OCI-LY7 (cell line): ENCODE data around the gene NUP62. TPM values are rescaled to one million over a fixed set of nuclear protein-coding genes. Genes with fewer than 3 reads are reported as not detected.

Experiments used
- BruUV-seq: library from RNA; stranded (reverse); fragments of 400-500 nt; replicated peaks from 2 replicates; lab custom pipeline; 2021; lab: Mats Ljungman, UMichigan
- CTCF ChIA-PET: fragments of 300-600 bp; sonication (Branson Sonifier 250); formaldehyde crosslinking; loops from one replicate; lab custom pipeline; 2022; ENCODE audit warnings: antibody characterized with exemption; ENCODE audit not compliant: unreplicated experiment; lab: Charles Lee
- POLR2A ChIA-PET: fragments of 300-600 bp; sonication (Branson Sonifier 250); formaldehyde crosslinking; loops from one replicate; lab custom pipeline; 2022; ENCODE audit warnings: antibody characterized with exemption; lab: Charles Lee
- DNase-seq: peaks from one replicate; pipeline ENCODE4 v3.0.0-alpha.2; 2015; ENCODE audit warnings: low spot score
- H2AFZ ChIP-seq: fragments of 200-600 bp; sonication (generic), shearing (Covaris generic); 2 replicates; pipeline ENCODE4 v1.6.1; 2014; ENCODE audit warnings: mild to moderate bottlenecking, antibody characterized with exemption, low read length, moderate library complexity
- H3K27ac ChIP-seq: fragments of 200-600 bp; sonication (generic); 2 replicates; pipeline ENCODE4 v1.5.1; 2014; ENCODE audit warnings: mixed run types, low read depth, mild to moderate bottlenecking, moderate library complexity, low read length, inconsistent platforms; ENCODE audit not compliant: poor library complexity, severe bottlenecking
- H3K36me3 ChIP-seq: fragments of 200-600 bp; sonication (generic); 2 replicates; pipeline ENCODE4 v1.6.1; 2014; ENCODE audit warnings: mild to moderate bottlenecking, antibody characterized with exemption, low read length, moderate library complexity, mixed read lengths; ENCODE audit not compliant: insufficient read depth
- H3K4me1 ChIP-seq: fragments of 200-600 bp; sonication (generic); 2 replicates; pipeline ENCODE4 v1.5.1; 2014; ENCODE audit warnings: mild to moderate bottlenecking, low read length; ENCODE audit not compliant: insufficient read depth, poor library complexity, severe bottlenecking
- H3K4me2 ChIP-seq: fragments of 200-600 bp; sonication (generic); 2 replicates; pipeline ENCODE4 v1.6.1; 2014; ENCODE audit warnings: mild to moderate bottlenecking, low read length
- H3K4me3 ChIP-seq: fragments of 200-600 bp; sonication (generic); 2 replicates; pipeline ENCODE4 v1.5.1; 2014; ENCODE audit warnings: mild to moderate bottlenecking, low read depth, low read length; ENCODE audit not compliant: poor library complexity, severe bottlenecking
- H3K79me2 ChIP-seq: fragments of 200-600 bp; sonication (generic); 2 replicates; pipeline ENCODE4 v1.6.1; 2016; ENCODE audit warnings: low read depth, mild to moderate bottlenecking, low read length, moderate library complexity, mixed read lengths; ENCODE audit not compliant: insufficient read depth
- H3K9me2 ChIP-seq: fragments of 200-600 bp; sonication (generic); 2 replicates; pipeline ENCODE4 v1.6.1; 2016; ENCODE audit warnings: mild to moderate bottlenecking, low read length, mixed read lengths; ENCODE audit not compliant: insufficient read depth
- H3K9me3 ChIP-seq: fragments of 200-600 bp; sonication (generic); 2 replicates; pipeline ENCODE4 v1.6.1; 2014; ENCODE audit warnings: mild to moderate bottlenecking, mixed run types, low read length, mixed read lengths
- H4K20me1 ChIP-seq: fragments of 200-600 bp; sonication (generic); 2 replicates; pipeline ENCODE4 v1.6.1; 2014; ENCODE audit warnings: mild to moderate bottlenecking, antibody characterized with exemption, low read length, moderate library complexity, mixed read lengths; ENCODE audit not compliant: insufficient read depth
- EZH2phosphoT487 ChIP-seq: fragments of 200-600 bp; sonication (generic); IDR thresholded peaks from 2 replicates; pipeline ENCODE4 v1.6.1; 2018; ENCODE audit warnings: low read depth, borderline replicate concordance, mild to moderate bottlenecking, mixed run types, antibody characterized with exemption, low read length, moderate library complexity, mixed read lengths
- intact Hi-C: fragments of 100-400 bp; cut with micrococcal nuclease; formaldehyde crosslinking; loops from one replicate; pipeline ENCODE4 v1.10.0; 2022; ENCODE audit not compliant: unreplicated experiment
- total RNA-seq, 2 experiments: library from RNA; depleted of rRNA in 1 of 2; stranded (reverse); fragments of >200 nt in 1 of 2; shearing (Covaris generic) in 1 of 2; gene quantifications; 2 replicates each; pipeline ENCODE4 v1.2.3, GENCODE V29; 2014 to 2022
- TF ChIP-seq, protein P1 (sequence below): fragments of 200-600 bp; sonication (generic); conservative IDR thresholded peaks from 2 replicates; pipeline ENCODE4 v1.5.1; 2014; ENCODE audit warnings: mild to moderate bottlenecking, antibody characterized with exemption, low read length, moderate library complexity, mixed read lengths

Gene NUP62
- total RNA-seq, 2 experiments from 2014 or later: 75.6 to 76.3 TPM

GRCh38 chr19:49911381-49912145, 17.7 kb downstream of the NUP62 start:
- Histone ChIP-seq H3K27ac (peak overlapping the region; percentile 22), H3K4me1 (peaks cover 30% of the 10 kb centered on the region), H2AFZ (no peak overlapping the region), H4K20me1 (peaks cover 8% of the 10 kb centered on the region; the same call in 1 of the 2 replicates), H3K4me2 (peak overlapping the region; percentile 5; the same call in 1 of the 2 replicates), H3K9me2 (no peaks in the 10 kb centered on the region), H3K4me3 (no peak overlapping the region), H3K36me3 (peaks cover 95% of the 10 kb centered on the region), H3K9me3 (no peaks in the 10 kb centered on the region), H3K79me2 (peaks cover 26% of the 10 kb centered on the region; the same call in 1 of the 2 replicates)
- intact Hi-C loops: no loop called here
- TF ChIP-seq EZH2phosphoT487: no peak
- TF ChIP-seq, protein P1, sequence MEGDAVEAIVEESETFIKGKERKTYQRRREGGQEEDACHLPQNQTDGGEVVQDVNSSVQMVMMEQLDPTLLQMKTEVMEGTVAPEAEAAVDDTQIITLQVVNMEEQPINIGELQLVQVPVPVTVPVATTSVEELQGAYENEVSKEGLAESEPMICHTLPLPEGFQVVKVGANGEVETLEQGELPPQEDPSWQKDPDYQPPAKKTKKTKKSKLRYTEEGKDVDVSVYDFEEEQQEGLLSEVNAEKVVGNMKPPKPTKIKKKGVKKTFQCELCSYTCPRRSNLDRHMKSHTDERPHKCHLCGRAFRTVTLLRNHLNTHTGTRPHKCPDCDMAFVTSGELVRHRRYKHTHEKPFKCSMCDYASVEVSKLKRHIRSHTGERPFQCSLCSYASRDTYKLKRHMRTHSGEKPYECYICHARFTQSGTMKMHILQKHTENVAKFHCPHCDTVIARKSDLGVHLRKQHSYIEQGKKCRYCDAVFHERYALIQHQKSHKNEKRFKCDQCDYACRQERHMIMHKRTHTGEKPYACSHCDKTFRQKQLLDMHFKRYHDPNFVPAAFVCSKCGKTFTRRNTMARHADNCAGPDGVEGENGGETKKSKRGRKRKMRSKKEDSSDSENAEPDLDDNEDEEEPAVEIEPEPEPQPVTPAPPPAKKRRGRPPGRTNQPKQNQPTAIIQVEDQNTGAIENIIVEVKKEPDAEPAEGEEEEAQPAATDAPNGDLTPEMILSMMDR: no peak
- peak; percentile 21 for DNase-seq
- BruUV-seq: no TSS peak
- POLR2A ChIA-PET: interaction anchor here (1.0 to 1.3 kb wide), 2 partner anchors 17 to 34 kb away, joined by 4 to 6 read pairs; partner anchors contain the start of genes AKT1S1, ATF5 and TBC1D17
- CTCF ChIA-PET: no interaction called here

- Histone ChIP-seq H3K4me1 (peaks cover 37% of the 10 kb centered on the region), H3K9me2 (no peaks in the 10 kb centered on the region), H3K4me2 (no peak overlapping the region), H3K36me3 (peaks cover 93% of the 10 kb centered on the region), H2AFZ (no peak overlapping the region), H3K4me3 (no peak overlapping the region), H3K9me3 (no peaks in the 10 kb centered on the region), H3K79me2 (peaks cover 17% of the 10 kb centered on the region; the same call in 1 of the 2 replicates), H4K20me1 (peaks cover 10% of the 10 kb centered on the region; the same call in 1 of the 2 replicates), H3K27ac (no peak overlapping the region)
- POLR2A ChIA-PET: interaction anchor here (0.5 kb wide), 1 partner anchor 26 kb away, joined by 5 read pairs; no protein-coding TSS in a partner anchor
- BruUV-seq: no TSS peak
- CTCF ChIA-PET: no interaction called here
- TF ChIP-seq EZH2phosphoT487: no peak
- TF ChIP-seq, protein P1: no peak
- DNase-seq: no peak
- intact Hi-C loops: no loop called here
Measured at GRCh38 chr19:49910179-49910578, 19.1 kb downstream of the NUP62 start.
